ENCODE data around the gene CST4.
"Not testable (repeated sequence)": the region's sequence is repeated elsewhere in the genome, so short reads cannot be mapped to it uniquely, and the experiment has no call there.

Gene CST4
- total RNA-seq = 0 reads per million in 4 experiments

- DNase-seq = not testable (repeated sequence)
Observed at GRCh38 chr20:23688684-23689398, at the start of gene CST4. Gene CST4 (minus strand): TSS chr20:23689038. CDS start chr20:23688969, 69 bp downstream.

GRCh38 chr20:23735391-23735790 lies 46.6 kb upstream of the CST4 start:
- not testable (repeated sequence) for DNase-seq

DNA sequence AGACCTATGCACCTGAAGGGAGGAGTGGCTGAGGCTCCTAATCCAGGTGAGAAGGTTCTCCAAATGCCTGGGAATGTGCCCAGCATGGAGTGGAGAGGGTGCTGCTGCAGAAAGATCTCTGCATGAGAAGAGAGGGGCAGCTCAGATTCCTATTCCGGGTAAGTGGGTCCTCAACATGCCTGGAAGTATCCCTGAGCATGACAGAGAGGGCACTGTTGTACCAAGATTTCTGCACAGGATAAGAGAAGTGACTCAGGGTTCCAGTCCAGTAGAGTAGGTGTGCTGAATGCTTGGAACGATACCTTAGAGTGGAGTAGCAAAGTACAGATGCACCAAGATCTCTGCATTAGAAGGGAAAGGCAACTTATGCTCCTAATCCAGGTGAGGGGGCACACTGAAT lies 46.1 kb upstream of the CST4 start:
- DNase-seq = not testable (repeated sequence)

DNA sequence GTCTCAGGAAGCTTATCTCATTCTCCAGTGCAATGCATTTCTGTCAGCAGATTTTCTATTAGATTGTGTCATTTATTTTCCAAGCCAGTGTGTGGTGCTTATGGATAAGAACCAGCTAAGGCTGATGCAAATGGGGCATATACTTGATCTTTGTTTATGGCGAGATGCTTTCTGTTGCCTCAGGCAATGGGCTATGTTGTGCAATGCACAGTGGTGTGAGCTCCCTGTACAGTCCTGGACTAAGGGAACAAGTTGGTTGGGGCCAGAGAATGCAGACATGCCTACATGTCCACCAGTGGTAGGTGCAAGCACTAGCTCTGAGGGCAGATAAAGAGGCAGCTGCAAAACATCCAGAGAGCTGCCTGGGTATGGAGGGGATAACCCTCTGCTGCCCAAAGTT lies 45.6 kb upstream of the CST4 start:
- DNase-seq = not testable (repeated sequence)

DNA sequence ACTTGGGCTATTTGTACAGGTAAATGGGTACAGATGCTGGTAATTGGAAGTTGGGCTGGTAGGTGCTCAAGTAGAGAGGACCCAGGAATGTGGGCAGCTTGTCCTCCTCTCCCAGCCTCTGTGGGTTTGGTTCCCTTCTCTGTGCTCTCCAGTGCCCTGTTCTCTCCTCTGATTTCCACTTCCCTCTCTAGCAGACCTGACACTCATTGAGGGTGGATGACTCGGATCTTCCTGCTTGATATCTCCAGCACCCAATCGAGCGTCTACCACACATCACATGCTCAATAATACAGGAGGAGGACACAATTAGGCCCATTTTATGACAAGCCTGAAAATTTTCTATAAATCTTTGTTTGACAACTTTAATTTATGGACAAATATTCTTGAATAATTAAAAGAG lies 38.2 kb upstream of the CST4 start:
- no peak for DNase-seq

- DNase-seq = no peak
Observed at GRCh38 chr20:23725102-23725501, 36.3 kb upstream of the CST4 start.

- not testable (repeated sequence) for DNase-seq
Observed at GRCh38 chr20:23723659-23724307, 34.9 kb upstream of the CST4 start.

GRCh38 chr20:23722851-23723250 lies 34.0 kb upstream of the CST4 start:
- not testable (repeated sequence) for DNase-seq

DNA sequence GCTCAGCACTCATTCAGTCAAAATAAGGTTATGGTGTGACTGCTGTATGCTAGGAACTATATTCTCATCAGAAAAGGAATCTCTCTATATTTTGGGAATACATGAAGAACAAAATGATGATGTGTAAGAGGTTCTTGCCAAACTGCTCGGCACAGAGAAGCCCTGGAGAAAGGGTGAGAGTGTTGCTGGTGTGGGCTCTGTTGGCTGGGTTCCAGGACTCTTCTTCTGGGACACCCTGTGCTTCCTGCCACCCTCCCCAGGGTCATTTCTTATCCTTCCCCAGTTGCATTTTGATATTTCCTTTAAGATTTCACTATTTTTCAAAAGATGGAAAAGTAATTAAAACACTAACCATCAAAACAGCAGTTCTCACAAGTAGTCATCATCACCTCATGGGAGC lies 33.1 kb upstream of the CST4 start:
- no peak for DNase-seq

GRCh38 chr20:23719351-23719750 lies 30.5 kb upstream of the CST4 start:
- DNase-seq = not testable (repeated sequence)

GRCh38 chr20:23711778-23712177 lies 22.9 kb upstream of the CST4 start:
- not testable (repeated sequence) for DNase-seq

GRCh38 chr20:23710771-23711170 lies 21.9 kb upstream of the CST4 start:
- no peak for DNase-seq

DNA sequence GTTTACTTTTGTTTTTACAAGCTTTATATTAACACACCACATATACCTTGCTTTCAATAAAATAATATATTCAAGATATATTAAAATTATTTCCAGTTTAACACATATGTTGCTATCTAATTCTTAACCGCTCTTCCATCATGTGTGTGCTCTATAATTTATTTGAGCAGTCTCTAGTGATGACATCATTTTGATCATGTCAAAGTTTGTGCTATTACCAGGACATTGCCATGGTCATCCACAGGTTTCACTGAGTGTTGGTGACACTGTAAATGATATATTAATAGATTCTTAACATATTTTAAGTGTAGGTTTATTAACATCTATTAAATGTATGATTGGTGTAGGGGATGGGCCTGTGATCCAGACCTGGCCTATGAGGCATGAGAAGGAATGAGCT lies 17.1 kb upstream of the CST4 start:
- DNase-seq = no peak

DNA sequence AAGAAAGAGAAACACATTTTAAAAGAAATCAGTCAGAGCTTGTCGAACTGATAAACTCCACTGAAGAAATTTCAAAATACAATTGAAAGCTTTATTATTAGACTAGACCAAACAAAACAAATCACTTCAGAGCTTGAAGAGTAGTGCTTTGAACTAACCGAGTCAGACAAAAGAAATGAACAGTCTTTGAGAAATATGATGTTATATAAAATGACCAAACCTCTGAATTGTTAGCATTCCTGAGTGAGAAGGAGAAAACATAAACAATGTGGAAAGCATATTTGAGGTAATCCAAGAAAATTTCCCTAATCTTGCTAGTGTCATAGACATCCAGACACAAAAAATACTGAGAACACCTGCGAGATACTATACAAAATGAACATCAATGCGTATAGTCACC lies 13.2 kb upstream of the CST4 start:
- DNase-seq = no peak

DNA sequence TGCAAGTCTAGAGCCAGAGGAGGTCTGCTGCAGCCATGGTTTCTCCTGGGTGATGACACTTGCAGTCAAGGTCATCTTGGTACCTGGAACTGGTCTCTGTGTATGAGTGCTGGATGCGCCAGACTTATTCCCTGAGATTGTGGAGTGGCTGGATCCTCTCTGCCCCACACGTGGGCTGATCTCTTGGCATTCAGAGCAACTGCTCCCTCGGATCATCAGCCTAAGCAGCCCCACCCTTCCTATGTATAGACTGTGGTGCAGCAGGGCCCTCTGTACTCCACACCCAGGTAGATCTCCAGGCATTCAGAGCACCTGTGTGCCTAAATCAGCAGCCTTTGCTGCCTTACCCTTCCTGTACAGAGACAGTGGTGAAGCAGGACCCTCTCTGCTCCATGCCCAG lies 12.1 kb upstream of the CST4 start:
- DNase-seq = no peak

DNA sequence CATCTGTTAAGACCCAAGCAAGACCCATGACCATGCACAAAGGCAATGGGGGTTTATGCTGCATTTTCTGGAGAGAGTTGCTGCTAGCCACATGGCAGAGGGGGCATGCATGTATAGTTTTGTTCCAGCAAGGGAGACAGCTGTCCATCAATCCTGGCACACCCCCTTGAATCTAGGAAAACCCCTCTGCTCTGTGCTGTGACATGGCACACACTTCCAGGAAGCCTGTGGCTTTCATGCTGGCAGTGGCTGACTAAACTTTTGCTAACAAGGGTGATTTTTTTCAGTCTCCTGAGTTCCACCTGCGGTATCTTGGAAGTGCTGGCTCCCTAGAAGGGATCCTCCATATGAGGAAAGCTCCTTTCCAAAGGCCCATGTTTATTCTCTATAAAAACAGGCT lies 9.1 kb upstream of the CST4 start:
- DNase-seq = no peak

DNA sequence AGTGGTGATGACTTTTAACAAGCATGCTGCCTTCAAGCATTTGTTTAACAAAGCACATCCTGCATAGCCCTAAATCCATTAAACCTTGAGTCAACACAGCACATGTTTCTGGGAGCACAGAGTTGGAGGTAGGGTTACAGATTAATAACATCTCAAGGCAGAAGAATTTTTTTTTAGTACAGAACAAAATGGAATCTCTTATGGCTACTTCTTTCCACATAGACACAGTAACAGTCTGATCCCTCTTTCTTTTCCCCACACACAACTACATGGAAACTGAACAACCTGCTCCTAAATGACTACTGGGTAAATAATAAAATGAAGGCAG lies 6.2 kb upstream of the CST4 start:
- not testable (repeated sequence) for DNase-seq

GRCh38 chr20:23694178-23695067 lies 5.6 kb upstream of the CST4 start:
- not testable (repeated sequence) for DNase-seq

- not testable (repeated sequence) for DNase-seq
Observed at GRCh38 chr20:23692725-23693619, 4.1 kb upstream of the CST4 start.

GRCh38 chr20:23691675-23692074 lies 2.8 kb upstream of the CST4 start:
- DNase-seq = no peak

- no peak for DNase-seq
Observed at GRCh38 chr20:23690581-23690980, 1.7 kb upstream of the CST4 start.

DNA sequence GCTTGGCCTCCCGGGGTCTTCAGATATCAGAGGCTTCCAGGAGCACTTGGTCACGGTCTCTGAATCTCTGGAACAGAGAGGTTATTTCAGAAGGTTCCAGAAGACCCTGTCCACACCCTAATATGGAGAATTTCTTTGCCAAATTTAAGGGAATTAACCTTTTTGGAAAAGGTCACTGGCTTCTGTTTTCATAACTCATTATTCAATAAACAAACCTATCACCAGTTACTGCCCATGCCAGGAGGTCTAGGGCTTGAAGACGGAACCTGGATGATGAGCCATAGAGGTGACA lies 507 bp upstream of the CST4 start:
- no peak for DNase-seq

- DNase-seq = no peak
Observed at GRCh38 chr20:23687986-23688385, 852 bp downstream of the CST4 start.

Data from effector CD8-positive, alpha-beta T cell (primary cell).